GM18867 (cell line): ENCODE measurements around the gene CHCHD6.
"Not testable (repeated sequence)": the region's sequence is repeated elsewhere in the genome, so short reads cannot be mapped to it uniquely, and the experiment has no call there.

Source experiments
- ATAC-seq: cut with Tn5 transposase; IDR thresholded peaks from one replicate; pipeline ENCODE4 v1.9.1; 2021; ENCODE audit warnings: mild to moderate bottlenecking, moderate library complexity; ENCODE audit not compliant: unreplicated experiment

Gene CHCHD6

GRCh38 chr3:126765187-126766069 lies 61.4 kb downstream of the CHCHD6 start:
- ATAC-seq: no peak

GRCh38 chr3:126766653-126767052 lies 62.6 kb downstream of the CHCHD6 start:
- no peak for ATAC-seq

GRCh38 chr3:126768903-126769302 lies 64.9 kb downstream of the CHCHD6 start:
- ATAC-seq: no peak

GRCh38 chr3:126770096-126770495 lies 66.1 kb downstream of the CHCHD6 start:
- ATAC-seq: no peak

GRCh38 chr3:126773167-126773566 lies 69.1 kb downstream of the CHCHD6 start:
- no peak for ATAC-seq

GRCh38 chr3:126773783-126774182 lies 69.7 kb downstream of the CHCHD6 start:
- ATAC-seq: no peak

- ATAC-seq: no peak
Observed at GRCh38 chr3:126777366-126777765, 73.3 kb downstream of the CHCHD6 start.

GRCh38 chr3:126780666-126781065 lies 76.6 kb downstream of the CHCHD6 start:
- ATAC-seq: no peak

- no peak for ATAC-seq
Observed at GRCh38 chr3:126781406-126781805, 77.4 kb downstream of the CHCHD6 start.

- no peak for ATAC-seq
Observed at GRCh38 chr3:126781889-126782491, 78.0 kb downstream of the CHCHD6 start.

- no peak for ATAC-seq
Observed at GRCh38 chr3:126782536-126782935, 78.5 kb downstream of the CHCHD6 start.

GRCh38 chr3:126784254-126784653 lies 80.2 kb downstream of the CHCHD6 start:
- no peak for ATAC-seq

GRCh38 chr3:126791320-126791719 lies 87.3 kb downstream of the CHCHD6 start:
- not testable (repeated sequence) for ATAC-seq

GRCh38 chr3:126792998-126793397 lies 89.0 kb downstream of the CHCHD6 start:
- ATAC-seq: no peak

GRCh38 chr3:126797563-126797962 lies 93.5 kb downstream of the CHCHD6 start:
- ATAC-seq: no peak

GRCh38 chr3:126798521-126798920 lies 94.5 kb downstream of the CHCHD6 start:
- no peak for ATAC-seq

GRCh38 chr3:126799099-126799498 lies 95.1 kb downstream of the CHCHD6 start:
- ATAC-seq: no peak

- not testable (repeated sequence) for ATAC-seq
Observed at GRCh38 chr3:126801312-126801711, 97.3 kb downstream of the CHCHD6 start.

- ATAC-seq: no peak
Observed at GRCh38 chr3:126807795-126808194, 103.8 kb downstream of the CHCHD6 start.

- no peak for ATAC-seq
Observed at GRCh38 chr3:126811530-126811929, 107.5 kb downstream of the CHCHD6 start.

GRCh38 chr3:126816298-126816697 lies 112.3 kb downstream of the CHCHD6 start:
- no peak for ATAC-seq
